Liver (tissue), 9 donors: ENCODE results near the gene LRIT1. TPM values are rescaled to one million over a fixed set of nuclear protein-coding genes. Genes with fewer than 3 reads are reported as not detected.

Source experiments
- DNase-seq: peaks from one replicate; pipeline ENCODE4 v3.0.0-alpha.2; 2017; ENCODE audit warnings: low spot score
- H3K27ac ChIP-seq, 2 donors: one replicate each; pipeline ENCODE4 v1.7.0; 2013; ENCODE audit warnings: inconsistent platforms in 2 of 2, low read length in 2 of 2, control low read depth in 1 of 2, low read depth in 1 of 2, mild to moderate bottlenecking in 1 of 2
- H3K27me3 ChIP-seq, 4 donors: one replicate each; pipeline versions ENCODE4 v1.6.1 to v1.7.0; 2013; ENCODE audit warnings: low read length in 3 of 4, inconsistent platforms in 1 of 4, mild to moderate bottlenecking in 1 of 4, moderate library complexity in 1 of 4; ENCODE audit not compliant: control insufficient read depth in 4 of 4, insufficient read depth in 4 of 4
- H3K36me3 ChIP-seq, 4 donors: one replicate each; pipeline versions ENCODE4 v1.6.1 to v1.7.0; 2013; ENCODE audit warnings: low read length in 3 of 4, mild to moderate bottlenecking in 3 of 4, low read depth in 1 of 4, moderate library complexity in 1 of 4; ENCODE audit not compliant: control insufficient read depth in 4 of 4, insufficient read depth in 3 of 4
- H3K4me1 ChIP-seq, 4 donors: one replicate each; pipeline versions ENCODE4 v1.6.1 to v1.7.0; 2013; ENCODE audit warnings: low read length in 3 of 4, mild to moderate bottlenecking in 3 of 4, moderate library complexity in 1 of 4; ENCODE audit not compliant: control insufficient read depth in 4 of 4, insufficient read depth in 4 of 4
- H3K4me3 ChIP-seq, 3 donors: one replicate each; pipeline versions ENCODE4 v1.6.1 to v1.7.0; 2013; ENCODE audit warnings: low read length in 3 of 3, control low read depth in 1 of 3, low read depth in 1 of 3, mild to moderate bottlenecking in 1 of 3
- H3K9ac ChIP-seq, 2 donors: one replicate each; pipeline ENCODE4 v1.7.0; 2013; ENCODE audit warnings: low read length in 2 of 2, mild to moderate bottlenecking in 2 of 2, moderate library complexity in 2 of 2, control low read depth in 1 of 2, low read depth in 1 of 2
- H3K9me3 ChIP-seq, 4 donors: one replicate each; pipeline versions ENCODE4 v1.6.1 to v1.7.0; 2013; ENCODE audit warnings: low read length in 3 of 4; ENCODE audit not compliant: control insufficient read depth in 4 of 4
- ATF3 ChIP-seq: IDR thresholded peaks from 2 replicates; pipeline ENCODE4 v1.6.1; 2016; ENCODE audit warnings: antibody characterized with exemption
- CTCF ChIP-seq: fragments of 150-350 bp; IDR thresholded peaks from 2 replicates; pipeline ENCODE4 v1.5.1; 2017; ENCODE audit warnings: improper control_type of control experiment, low read depth, low read length; ENCODE audit not compliant: missing input control
- EGR1 ChIP-seq, 2 donors: IDR thresholded peaks; 2 replicates each; pipeline ENCODE4 v1.6.1; 2016 to 2018; ENCODE audit warnings: antibody characterized with exemption in 2 of 2, low read depth in 2 of 2
- FOXA1 ChIP-seq: IDR thresholded peaks from 2 replicates; pipeline ENCODE4 v1.6.1; 2016; ENCODE audit warnings: antibody characterized with exemption
- FOXA2 ChIP-seq: IDR thresholded peaks from 2 replicates; pipeline ENCODE4 v1.6.1; 2016; ENCODE audit warnings: antibody characterized with exemption
- GABPA ChIP-seq, 2 donors: IDR thresholded peaks in 1 of 2; conservative IDR thresholded peaks in 1 of 2; 2 replicates each; pipeline ENCODE4 v1.6.1; 2016; ENCODE audit warnings: antibody characterized with exemption in 2 of 2, mild to moderate bottlenecking in 1 of 2, moderate library complexity in 1 of 2
- HNF4A ChIP-seq, 2 donors: conservative IDR thresholded peaks; 2 replicates each; pipeline ENCODE4 v1.6.1; 2016; ENCODE audit warnings: antibody characterized with exemption in 2 of 2, mild to moderate bottlenecking in 2 of 2
- HNF4G ChIP-seq: IDR thresholded peaks from 2 replicates; pipeline ENCODE4 v1.6.1; 2016; ENCODE audit warnings: antibody characterized with exemption
- JUND ChIP-seq, 2 donors: IDR thresholded peaks; 2 replicates each; pipeline ENCODE4 v1.6.1; 2016; ENCODE audit warnings: antibody characterized with exemption in 2 of 2
- MAX ChIP-seq: IDR thresholded peaks from 2 replicates; pipeline ENCODE4 v1.6.1; 2016; ENCODE audit warnings: antibody characterized with exemption
- NR2F2 ChIP-seq: IDR thresholded peaks from 2 replicates; pipeline ENCODE4 v1.6.1; 2016; ENCODE audit warnings: antibody characterized with exemption
- RAD21 ChIP-seq, 2 donors: IDR thresholded peaks; 2 replicates each; pipeline ENCODE4 v1.6.1; 2016; ENCODE audit warnings: antibody characterized with exemption in 2 of 2, mild to moderate bottlenecking in 2 of 2
- REST ChIP-seq: IDR thresholded peaks from 2 replicates; pipeline ENCODE4 v1.6.1; 2016; ENCODE audit warnings: antibody characterized with exemption, mild to moderate bottlenecking
- RXRA ChIP-seq, 2 donors: IDR thresholded peaks; 2 replicates each; pipeline ENCODE4 v1.6.1; 2017 to 2018; ENCODE audit warnings: antibody characterized with exemption in 2 of 2, mild to moderate bottlenecking in 1 of 2
- SP1 ChIP-seq: IDR thresholded peaks from 2 replicates; pipeline ENCODE4 v1.6.1; 2018; ENCODE audit warnings: antibody characterized with exemption, mild to moderate bottlenecking
- TAF1 ChIP-seq: conservative IDR thresholded peaks from 2 replicates; pipeline ENCODE4 v1.6.1; 2016; ENCODE audit warnings: antibody characterized with exemption, mild to moderate bottlenecking
- YY1 ChIP-seq: IDR thresholded peaks from 2 replicates; pipeline ENCODE4 v1.6.1; 2016; ENCODE audit warnings: antibody characterized with exemption, mild to moderate bottlenecking
- ZBTB33 ChIP-seq: IDR thresholded peaks from 2 replicates; pipeline ENCODE4 v1.6.1; 2016; ENCODE audit warnings: antibody characterized with exemption
- WGBS: extraction: QIAGEN DNeasy Blood & Tissue Kit; methylation state at CpG from one replicate; pipeline ENCODE4 v1.1.7; 2013; 5-methylcytosine and 5-hydroxymethylcytosine counted together
- polyA plus RNA-seq, 2 donors: library from polyadenylated mRNA; stranded (reverse) in 1 of 2; unstranded in 1 of 2; fragments of 200-250 nt in 1 of 2; fragments of >200 nt in 1 of 2; fragmentation: Nextera tagmentation in 1 of 2; extraction: Ambion mirVana in 1 of 2; gene quantifications; one replicate each; pipeline versions ENCODE4 v1.2.1 to v1.2.3, GENCODE V29; 2013 to 2015
- total RNA-seq, 2 donors: library from RNA; depleted of rRNA; stranded (reverse); fragments of >200 nt; gene quantifications; one replicate each; pipeline ENCODE4 v1.2.3, GENCODE V29; 2014
- donor health status: healthy.
- donor health status: healthy.
- donor health status: healthy.
- donor health status: healthy.
- donor health status: healthy.

Gene LRIT1
- total and polyA plus RNA-seq, 4 donors, result not detected

- Histone ChIP-seq H3K27ac (no peak overlapping the region), H3K9ac (no peak overlapping the region), H3K4me1 (no peaks in the 10 kb centered on the region), H3K36me3 (no peaks in the 10 kb centered on the region), H3K9me3 (no peaks in the 10 kb centered on the region), H3K27me3 (peaks cover 0 to 13% (median 4%) of the 10 kb centered on the region in 4 donors), H3K4me3 (no peak overlapping the region)
- 67% methylated on average over 3 of the region's 3 CpGs for WGBS
- no peak for DNase-seq
- TF ChIP-seq GABPA (IDR thresholded peaks at IDR 0.05 in 1 of 2, conservative IDR thresholded peaks at IDR 0.05 in 1 of 2) (no peak), HNF4G (no peak), HNF4A (conservative IDR thresholded peaks at IDR 0.05) (no peak), ATF3 (no peak), RXRA (IDR thresholded peaks at IDR 0.05) (no peak), YY1 (no peak), NR2F2 (no peak), CTCF (no peak)
These were observed 14.7 kb downstream of the LRIT1 start for GRCh38 chr10:84226616-84227015.

GRCh38 chr10:84225427-84226173, 15.7 kb downstream of the LRIT1 start, which contains the start of gene LRIT2:
TSS of gene LRIT2 (minus strand) at chr10:84225544. CDS start at chr10:84225520, 24 bp downstream.
- Histone ChIP-seq H3K27me3 (peaks cover 0 to 12% (median 3%) of the 10 kb centered on the region in 4 donors), H3K4me1 (no peaks in the 10 kb centered on the region), H3K36me3 (no peaks in the 10 kb centered on the region), H3K9ac (no peak within 1 kb of the TSS), H3K27ac (no peak within 1 kb of the TSS), H3K4me3 (no peak within 1 kb of the TSS), H3K9me3 (no peaks in the 10 kb centered on the region)
- 59% methylated on average over 6 of the region's 6 CpGs for WGBS
- DNase-seq, result no peak
- TF ChIP-seq JUND (IDR thresholded peaks at IDR 0.05) (no peak), EGR1 (IDR thresholded peaks at IDR 0.05; ENCODE audit: low read depth in 2 of 2) (no peak), REST (no peak), HNF4G (no peak), FOXA1 (no peak), NR2F2 (no peak), TAF1 (no peak), ZBTB33 (no peak), MAX (no peak), HNF4A (conservative IDR thresholded peaks at IDR 0.05) (no peak), ATF3 (no peak), CTCF (no peak), RAD21 (IDR thresholded peaks at IDR 0.05) (no peak), RXRA (IDR thresholded peaks at IDR 0.05) (no peak), FOXA2 (no peak), SP1 (no peak), GABPA (IDR thresholded peaks at IDR 0.05 in 1 of 2, conservative IDR thresholded peaks at IDR 0.05 in 1 of 2) (no peak), YY1 (no peak)
